NCI-H774 (cell line): Measurements from ENCODE around the gene KDSR.
A peak's percentile ranks its signal among the peaks of the same experiment; 100 is the strongest.

Experiments
- DNase-seq: peaks from one replicate; lab custom pipeline; 2025; lab: John Stamatoyannopoulos, UW

The KDSR gene

GRCh38 chr18:63367053-63367953, at the start of gene KDSR:
Gene KDSR (minus strand): TSS chr18:63367206. CDS start chr18:63367118, 88 bp downstream.
- DNase-seq = peak; percentile 97

GRCh38 chr18:63412953-63413352, 45.9 kb upstream of the KDSR start:
- DNase-seq = no peak

GRCh38 chr18:63410792-63411191, 43.8 kb upstream of the KDSR start:
- no peak for DNase-seq

GRCh38 chr18:63409301-63409700, 42.3 kb upstream of the KDSR start:
- no peak for DNase-seq

- no peak for DNase-seq
These were observed 40.7 kb upstream of the KDSR start for GRCh38 chr18:63407734-63408133.

- no peak for DNase-seq
These were observed 39.0 kb upstream of the KDSR start for GRCh38 chr18:63405986-63406385.

- DNase-seq = no peak
These were observed 35.5 kb upstream of the KDSR start for GRCh38 chr18:63402246-63403162.

GRCh38 chr18:63399300-63399699, 32.3 kb upstream of the KDSR start:
- DNase-seq = no peak

GRCh38 chr18:63397349-63397748, 30.3 kb upstream of the KDSR start:
- DNase-seq = no peak

GRCh38 chr18:63395503-63395902, 28.5 kb upstream of the KDSR start:
- no peak for DNase-seq

GRCh38 chr18:63394954-63395353, 27.9 kb upstream of the KDSR start:
- DNase-seq = no peak

GRCh38 chr18:63387861-63388260, 20.9 kb upstream of the KDSR start:
- no peak for DNase-seq

- no peak for DNase-seq
These were observed 15.8 kb upstream of the KDSR start for GRCh38 chr18:63382843-63383242.

- DNase-seq = no peak
These were observed 12.6 kb upstream of the KDSR start for GRCh38 chr18:63379639-63379962.

- DNase-seq = no peak
These were observed 12.1 kb upstream of the KDSR start for GRCh38 chr18:63378919-63379638.

- DNase-seq = no peak
These were observed 10.4 kb upstream of the KDSR start for GRCh38 chr18:63377275-63377980.

- DNase-seq = no peak
These were observed 9.5 kb upstream of the KDSR start for GRCh38 chr18:63376538-63376937.

- DNase-seq = no peak
These were observed 7.5 kb upstream of the KDSR start for GRCh38 chr18:63374540-63374939.

- no peak for DNase-seq
These were observed 6.2 kb upstream of the KDSR start for GRCh38 chr18:63373161-63373560.

GRCh38 chr18:63368611-63369010, 1.6 kb upstream of the KDSR start:
- DNase-seq = no peak

GRCh38 chr18:63366213-63367052, 573 bp downstream of the KDSR start:
- DNase-seq = no peak
